Dermis microvascular lymphatic vessel endothelial cell (primary cell): ENCODE results near the gene SDF2. TPM values are rescaled to one million over a fixed set of nuclear protein-coding genes. Genes with fewer than 3 reads are reported as not detected.
A peak's percentile ranks its signal among the peaks of the same experiment; 100 is the strongest.

ENCODE experiments used
- DNase-seq, 2 donors: peaks; one replicate each; pipeline versions ENCODE4 v3.0.0 to v3.0.0-alpha.2; 2010; ENCODE audit warnings: low read depth in 2 of 2
- total RNA-seq: library from RNA; depleted of rRNA; stranded (reverse); fragments of >200 nt; gene quantifications from 2 replicates; pipeline ENCODE4 v1.2.1, GENCODE V29; 2014

Gene SDF2, protein sequence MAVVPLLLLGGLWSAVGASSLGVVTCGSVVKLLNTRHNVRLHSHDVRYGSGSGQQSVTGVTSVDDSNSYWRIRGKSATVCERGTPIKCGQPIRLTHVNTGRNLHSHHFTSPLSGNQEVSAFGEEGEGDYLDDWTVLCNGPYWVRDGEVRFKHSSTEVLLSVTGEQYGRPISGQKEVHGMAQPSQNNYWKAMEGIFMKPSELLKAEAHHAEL
- 52.4 and 73.0 TPM in 2 replicates for total RNA-seq

- DNase-seq = peak; percentile 75 to 89
These were observed at the start of gene SDF2, which contains the start of gene SUPT6H for GRCh38 chr17:28661635-28662526. SDF2 (minus strand) TSS chr17:28661906; CDS start chr17:28661876, 30 bp downstream. SUPT6H (plus strand) TSS chr17:28662205; CDS start chr17:28673402, 11,197 bp downstream.

GRCh38 chr17:28710861-28711722, 49.4 kb upstream of the SDF2 start:
- DNase-seq = peak; percentile 25 to 91

- DNase-seq = no peak
These were observed 45.6 kb upstream of the SDF2 start for GRCh38 chr17:28707339-28707720.

DNA sequence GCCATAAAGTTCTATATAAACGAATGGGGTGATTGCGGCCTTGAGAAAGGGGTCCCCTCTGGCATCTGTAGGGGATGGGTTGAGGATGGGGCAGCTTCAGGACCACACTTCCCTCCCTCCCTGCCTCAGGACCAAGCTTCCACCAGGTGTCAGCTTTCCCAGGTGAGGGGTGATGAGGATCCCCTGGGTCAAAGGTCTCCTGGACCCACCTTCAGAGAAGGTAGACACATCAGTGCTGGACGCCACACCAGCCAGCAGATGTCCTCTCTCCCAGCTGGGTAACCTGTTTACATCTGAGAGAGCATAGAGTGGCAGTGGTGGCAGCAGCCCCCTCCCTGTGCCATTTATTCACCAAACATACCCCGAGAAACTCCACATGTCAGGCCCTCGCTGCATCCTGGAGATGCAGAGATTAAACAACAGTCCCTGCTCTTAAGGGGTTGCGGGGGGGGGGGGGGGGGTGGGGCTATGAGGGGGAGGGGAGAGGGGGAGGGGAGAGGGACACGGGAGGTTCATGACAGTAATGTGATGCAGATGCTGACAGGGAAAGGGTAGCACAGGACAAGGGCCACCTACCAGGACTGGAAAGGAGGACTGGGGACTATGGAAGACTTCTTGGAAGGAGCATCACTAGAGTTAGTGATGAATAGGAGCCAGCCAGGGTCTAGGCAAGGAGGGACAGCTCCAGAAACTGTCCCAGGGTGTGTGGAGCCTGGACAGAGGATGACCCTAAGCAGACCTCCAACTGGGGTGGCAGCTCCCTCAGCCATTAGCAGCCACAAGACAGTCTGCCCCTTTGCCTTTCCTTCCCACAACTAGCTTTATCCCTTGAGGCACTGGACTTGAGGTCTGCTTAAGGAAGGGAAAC, 45.0 kb upstream of the SDF2 start:
- DNase-seq = no peak

GRCh38 chr17:28705728-28706334, 44.1 kb upstream of the SDF2 start:
- DNase-seq = no peak

GRCh38 chr17:28705074-28705659, 43.5 kb upstream of the SDF2 start:
- no peak for DNase-seq

GRCh38 chr17:28704219-28704858, 42.6 kb upstream of the SDF2 start:
- DNase-seq = no peak

DNA sequence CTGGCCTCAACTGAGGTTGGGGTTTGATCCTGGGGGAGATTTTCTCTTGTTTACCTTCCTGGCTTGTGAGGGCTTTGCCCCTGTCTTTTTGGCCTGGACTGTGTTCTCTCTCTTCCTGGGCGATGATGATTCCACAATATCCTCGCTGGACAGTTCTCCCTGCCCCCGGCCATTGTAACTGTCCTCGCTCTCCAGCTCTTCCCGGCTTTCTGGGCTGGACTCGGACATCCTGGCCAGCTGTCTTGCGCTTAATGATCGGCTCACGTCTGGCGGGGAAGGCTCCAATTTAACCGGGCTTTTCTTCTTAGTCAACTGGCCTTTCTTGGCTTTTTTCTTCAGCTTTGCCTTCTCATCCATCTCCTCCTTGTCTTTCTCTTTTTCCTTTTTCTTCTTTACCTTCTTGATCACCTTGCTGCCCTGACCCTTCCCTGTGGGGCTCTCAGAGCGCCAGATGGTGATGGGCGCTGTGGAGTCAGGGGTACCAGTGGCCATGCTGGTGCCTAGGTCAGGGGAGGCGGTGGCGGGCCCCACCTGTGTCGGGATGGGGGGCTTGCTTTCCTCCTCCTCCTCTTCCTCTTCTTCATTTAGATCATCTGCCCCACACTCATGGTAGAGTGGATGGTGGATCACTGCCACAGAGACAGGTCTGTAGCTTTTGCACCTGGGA, 42.0 kb upstream of the SDF2 start:
- DNase-seq = no peak

DNA sequence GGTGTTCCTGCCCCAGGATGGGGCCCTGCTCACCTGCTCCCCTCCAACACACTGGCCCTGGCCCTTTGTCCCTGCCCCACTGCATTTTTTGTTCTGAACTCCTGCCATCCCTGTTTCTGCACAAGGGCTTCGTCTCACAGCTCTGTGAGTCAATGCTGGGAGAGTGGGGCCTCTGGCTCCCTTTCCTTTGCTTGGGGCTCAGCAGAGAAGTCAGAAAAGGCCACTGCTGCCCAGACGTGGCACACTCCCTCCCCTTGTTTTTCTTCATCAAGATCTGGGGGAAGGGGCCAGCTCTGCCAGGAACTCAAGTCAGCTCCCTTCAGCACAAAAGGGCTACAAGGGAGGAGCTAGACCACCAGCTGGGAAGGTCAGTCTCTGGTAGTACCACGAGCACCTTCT, 41.0 kb upstream of the SDF2 start:
- DNase-seq = no peak

GRCh38 chr17:28702026-28702751, 40.5 kb upstream of the SDF2 start:
- DNase-seq = peak in 1 of 2 donors; percentile 20

DNA sequence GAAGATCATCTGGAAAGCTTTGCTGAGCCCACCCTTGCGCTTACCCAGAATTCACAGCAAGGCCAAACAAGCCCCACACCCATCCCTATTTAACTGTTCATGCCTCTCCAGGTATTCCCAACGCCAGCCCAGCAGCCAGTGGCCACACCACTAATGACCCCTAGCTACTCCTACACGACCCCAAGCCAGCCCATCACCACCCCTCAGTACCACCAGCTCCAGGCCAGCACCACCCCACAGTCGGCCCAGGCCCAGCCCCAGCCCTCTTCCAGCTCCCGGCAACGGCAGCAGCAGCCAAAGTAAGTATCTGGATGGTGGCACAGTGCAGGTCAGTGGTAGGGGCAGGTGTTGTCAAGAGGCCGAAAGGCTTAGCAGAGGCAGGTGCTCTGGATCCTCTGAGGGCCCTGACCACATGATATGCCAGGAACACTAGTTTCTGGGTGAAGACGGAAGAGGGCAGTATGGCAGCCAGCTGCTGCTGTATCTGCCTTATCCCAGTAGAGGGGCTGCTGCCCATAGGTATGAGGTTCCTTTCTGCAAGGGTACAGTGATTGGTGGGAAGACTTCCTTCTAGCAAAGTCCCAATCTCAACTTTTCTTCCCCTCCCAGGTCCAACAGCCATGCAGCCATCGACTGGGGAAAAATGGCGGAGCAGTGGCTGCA, 39.3 kb upstream of the SDF2 start:
- DNase-seq = no peak

DNA sequence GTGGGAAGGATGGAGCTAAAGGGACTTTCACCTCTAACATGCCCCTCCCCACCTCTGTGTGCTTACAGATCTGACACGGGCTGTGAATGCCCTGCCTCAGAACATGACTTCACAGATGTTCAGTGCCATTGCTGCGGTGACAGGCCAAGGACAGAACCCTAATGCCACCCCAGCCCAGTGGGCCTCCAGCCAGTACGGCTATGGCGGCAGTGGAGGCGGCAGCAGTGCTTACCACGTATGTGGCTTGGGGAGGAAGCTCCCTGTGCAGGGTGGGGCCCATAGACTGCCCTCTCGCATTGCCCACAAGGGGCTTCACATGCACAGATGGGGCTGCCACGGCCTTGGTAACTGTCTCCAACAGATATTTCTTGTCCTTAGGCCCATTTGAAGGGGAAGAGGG, 38.6 kb upstream of the SDF2 start:
- no peak for DNase-seq

DNA sequence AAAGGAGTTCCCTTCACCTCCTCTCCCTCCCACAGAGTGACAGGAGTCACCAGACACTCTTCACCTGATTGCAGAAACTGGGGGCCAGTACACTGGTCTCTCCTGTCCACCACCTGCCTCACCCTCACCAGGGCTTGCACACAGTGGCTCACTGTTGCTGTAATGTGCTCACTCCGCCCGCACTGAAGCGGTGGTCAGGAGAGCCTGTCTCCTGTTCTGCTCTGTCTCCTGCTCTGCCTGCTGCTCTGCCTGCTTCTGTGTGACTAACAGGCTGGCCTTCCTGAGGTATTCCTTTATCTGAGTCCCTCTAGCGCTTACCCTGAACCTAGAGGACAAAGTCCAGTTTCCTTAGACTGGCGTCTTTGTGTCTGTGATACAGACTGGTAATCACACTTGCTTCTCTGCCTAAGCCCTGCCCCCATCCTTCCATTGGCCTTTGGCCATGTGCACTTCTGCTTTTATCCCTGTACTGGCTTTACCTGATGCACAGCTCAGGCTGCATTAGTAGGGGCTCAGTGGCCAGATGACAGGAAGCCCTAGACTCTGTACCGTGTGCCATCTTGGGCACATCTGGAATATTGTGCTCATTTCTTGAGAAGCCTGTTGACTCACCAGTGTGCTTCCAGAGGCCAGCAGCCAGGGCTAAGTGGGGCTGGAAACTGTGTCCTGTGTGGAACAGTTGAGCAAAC, 36.7 kb upstream of the SDF2 start:
- DNase-seq = no peak

- DNase-seq = no peak
These were observed 32.2 kb upstream of the SDF2 start for GRCh38 chr17:28693869-28694268.

GRCh38 chr17:28689011-28689410, 27.3 kb upstream of the SDF2 start:
- DNase-seq = no peak

GRCh38 chr17:28688481-28688880, 26.8 kb upstream of the SDF2 start:
- no peak for DNase-seq

- no peak for DNase-seq
These were observed 24.6 kb upstream of the SDF2 start for GRCh38 chr17:28686296-28686695.
